Smooth muscle cell (in vitro differentiated cells): ENCODE results near the gene GID8. TPM values are rescaled to one million over a fixed set of nuclear protein-coding genes. Genes with fewer than 3 reads are reported as not detected.

ENCODE experiments used
- DNase-seq: peaks from one replicate; lab custom pipeline; 2025; ENCODE audit not compliant: unreplicated experiment; lab: John Stamatoyannopoulos, UW
- H2AFZ ChIP-seq: fragments of 200-600 bp; sonication (generic); 2 replicates; pipeline ENCODE4 v1.6.0; 2016; ENCODE audit warnings: antibody characterized with exemption, low read depth, mild to moderate bottlenecking
- H3F3A ChIP-seq: fragments of 200-600 bp; sonication (generic); 2 replicates; pipeline ENCODE4 v1.6.0; 2017; ENCODE audit warnings: antibody characterized with exemption, low read depth
- H3K27ac ChIP-seq: fragments of 200-600 bp; sonication (generic); 2 replicates; pipeline ENCODE4 v1.5.1; 2016; ENCODE audit warnings: low read depth, mild to moderate bottlenecking
- H3K27me3 ChIP-seq: fragments of 200-600 bp; sonication (generic); 2 replicates; pipeline ENCODE4 v1.6.1; 2016; ENCODE audit warnings: low read depth, mild to moderate bottlenecking
- H3K36me3 ChIP-seq: fragments of 200-600 bp; sonication (generic); 2 replicates; pipeline ENCODE4 v1.5.1; 2016; ENCODE audit warnings: low read depth
- H3K4me1 ChIP-seq: fragments of 200-600 bp; sonication (generic); 2 replicates; pipeline ENCODE4 v1.5.1; 2016; ENCODE audit warnings: low read depth
- H3K4me2 ChIP-seq: fragments of 200-600 bp; sonication (generic); 2 replicates; pipeline ENCODE4 v1.6.0; 2016; ENCODE audit warnings: mild to moderate bottlenecking
- H3K4me3 ChIP-seq: fragments of 200-600 bp; sonication (generic); 2 replicates; pipeline ENCODE4 v1.5.1; 2016; ENCODE audit warnings: mild to moderate bottlenecking
- H3K79me2 ChIP-seq: fragments of 200-600 bp; sonication (generic); 2 replicates; pipeline ENCODE4 v1.6.0; 2016; ENCODE audit warnings: low read depth, mild to moderate bottlenecking
- H3K9ac ChIP-seq: fragments of 200-600 bp; sonication (generic); 2 replicates; pipeline ENCODE4 v1.6.0; 2016; ENCODE audit warnings: low read depth
- H3K9me3 ChIP-seq: fragments of 200-600 bp; sonication (generic); replicated peaks from 2 replicates; pipeline ENCODE4 v1.5.1; 2016; ENCODE audit warnings: low read depth
- H4K20me1 ChIP-seq: fragments of 200-600 bp; sonication (generic); 2 replicates; pipeline ENCODE4 v1.6.0; 2016; ENCODE audit warnings: low read depth
- WGBS: methylation state at CpG from one replicate; pipeline ENCODE4 v1.1.7; 2016; ENCODE audit warnings: low lambda C conversion rate; 5-methylcytosine and 5-hydroxymethylcytosine counted together
- polyA plus RNA-seq: library from polyadenylated mRNA; unstranded; fragments of >200 nt; fragmentation: Nextera tagmentation; extraction: Ambion mirVana; gene quantifications from 2 replicates; pipeline ENCODE4 v1.2.1, GENCODE V29; 2016
- total RNA-seq: library from RNA; depleted of rRNA; stranded (reverse); fragments of >200 nt; gene quantifications from 2 replicates; pipeline ENCODE4 v1.2.3, GENCODE V29; 2014
- TF ChIP-seq, protein P1 (sequence below): fragments of 200-600 bp; sonication (generic); IDR thresholded peaks from 2 replicates; pipeline ENCODE4 v1.5.1; 2017; ENCODE audit warnings: borderline replicate concordance, mild to moderate bottlenecking, antibody characterized with exemption; ENCODE audit not compliant: insufficient read depth, poor library complexity, severe bottlenecking

Gene GID8
- total and polyA plus RNA-seq, 2 experiments from 2014 or later = 13.9 to 23.5 TPM

DNA sequence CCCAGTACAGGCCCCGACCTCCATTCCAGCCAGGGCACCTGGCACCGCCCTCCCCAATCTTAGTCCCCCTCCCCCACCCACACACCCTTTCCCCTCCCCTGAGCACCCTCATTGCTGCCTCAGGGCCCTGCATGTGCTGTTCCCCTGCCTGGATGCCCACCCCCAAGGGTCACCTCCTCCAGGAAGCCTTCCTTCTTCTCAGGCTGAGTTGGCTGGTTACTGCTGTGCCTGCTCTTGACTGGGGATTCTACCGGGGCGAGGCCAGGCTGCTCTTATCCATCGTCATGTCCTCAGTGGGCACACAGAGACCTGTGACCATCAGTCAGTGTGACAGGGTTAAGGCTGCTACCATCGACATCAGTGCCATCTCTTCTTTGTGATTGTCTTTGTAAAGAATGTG lies 45.3 kb downstream of the GID8 start:
- no peaks in the 10 kb centered on the region for H3K9me3 ChIP-seq
- DNase-seq = no peak
- H3K79me2 ChIP-seq = no peaks in the 10 kb centered on the region
- H3K27me3 ChIP-seq = peaks cover 27% of the 10 kb centered on the region
- H4K20me1 ChIP-seq = no peaks in the 10 kb centered on the region
- no peak overlapping the region for H3K4me3 ChIP-seq
- no peak overlapping the region for H3K4me2 ChIP-seq
- no peak overlapping the region for H2AFZ ChIP-seq
- no peak overlapping the region for H3K27ac ChIP-seq
- 93% methylated on average over 4 of the region's 6 CpGs for WGBS
- no peaks in the 10 kb centered on the region for H3K36me3 ChIP-seq
- no peaks in the 10 kb centered on the region for H3K4me1 ChIP-seq
- TF ChIP-seq, protein P1, sequence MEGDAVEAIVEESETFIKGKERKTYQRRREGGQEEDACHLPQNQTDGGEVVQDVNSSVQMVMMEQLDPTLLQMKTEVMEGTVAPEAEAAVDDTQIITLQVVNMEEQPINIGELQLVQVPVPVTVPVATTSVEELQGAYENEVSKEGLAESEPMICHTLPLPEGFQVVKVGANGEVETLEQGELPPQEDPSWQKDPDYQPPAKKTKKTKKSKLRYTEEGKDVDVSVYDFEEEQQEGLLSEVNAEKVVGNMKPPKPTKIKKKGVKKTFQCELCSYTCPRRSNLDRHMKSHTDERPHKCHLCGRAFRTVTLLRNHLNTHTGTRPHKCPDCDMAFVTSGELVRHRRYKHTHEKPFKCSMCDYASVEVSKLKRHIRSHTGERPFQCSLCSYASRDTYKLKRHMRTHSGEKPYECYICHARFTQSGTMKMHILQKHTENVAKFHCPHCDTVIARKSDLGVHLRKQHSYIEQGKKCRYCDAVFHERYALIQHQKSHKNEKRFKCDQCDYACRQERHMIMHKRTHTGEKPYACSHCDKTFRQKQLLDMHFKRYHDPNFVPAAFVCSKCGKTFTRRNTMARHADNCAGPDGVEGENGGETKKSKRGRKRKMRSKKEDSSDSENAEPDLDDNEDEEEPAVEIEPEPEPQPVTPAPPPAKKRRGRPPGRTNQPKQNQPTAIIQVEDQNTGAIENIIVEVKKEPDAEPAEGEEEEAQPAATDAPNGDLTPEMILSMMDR = no peak
- no peaks in the 10 kb centered on the region for H3F3A ChIP-seq
- H3K9ac ChIP-seq = no peak overlapping the region

- H3K4me1 ChIP-seq = no peaks in the 10 kb centered on the region
- 84% methylated on average over 18 of the region's 18 CpGs for WGBS
- H3K9ac ChIP-seq = no peak overlapping the region
- peaks cover 22% of the 10 kb centered on the region for H3K27me3 ChIP-seq
- no peak overlapping the region for H3K27ac ChIP-seq
- no peak overlapping the region for H3K4me3 ChIP-seq
- no peaks in the 10 kb centered on the region for H3K79me2 ChIP-seq
- H4K20me1 ChIP-seq = no peaks in the 10 kb centered on the region
- H3K9me3 ChIP-seq = no peaks in the 10 kb centered on the region
- H3K36me3 ChIP-seq = no peaks in the 10 kb centered on the region
- no peak overlapping the region for H3K4me2 ChIP-seq
- no peak for DNase-seq
- no peak overlapping the region for H2AFZ ChIP-seq
- no peaks in the 10 kb centered on the region for H3F3A ChIP-seq
- TF ChIP-seq, protein P1 = no peak
Measured at GRCh38 chr20:62984666-62985443, 46.9 kb downstream of the GID8 start.

GRCh38 chr20:62985444-62985778 lies 47.5 kb downstream of the GID8 start:
- TF ChIP-seq, protein P1 = no peak
- no peak overlapping the region for H2AFZ ChIP-seq
- H3K27ac ChIP-seq = no peak overlapping the region
- no peaks in the 10 kb centered on the region for H3K4me1 ChIP-seq
- peaks cover 20% of the 10 kb centered on the region for H3K27me3 ChIP-seq
- no peak overlapping the region for H3K4me3 ChIP-seq
- H3F3A ChIP-seq = no peaks in the 10 kb centered on the region
- DNase-seq = no peak
- H3K79me2 ChIP-seq = no peaks in the 10 kb centered on the region
- H3K9ac ChIP-seq = no peak overlapping the region
- no peaks in the 10 kb centered on the region for H3K36me3 ChIP-seq
- H3K9me3 ChIP-seq = no peaks in the 10 kb centered on the region
- 83% methylated on average over 14 of the region's 14 CpGs for WGBS
- H3K4me2 ChIP-seq = no peak overlapping the region
- no peaks in the 10 kb centered on the region for H4K20me1 ChIP-seq

GRCh38 chr20:62986257-62986800 lies 48.4 kb downstream of the GID8 start:
- Histone ChIP-seq H2AFZ (no peak overlapping the region), H3K4me1 (no peaks in the 10 kb centered on the region), H3K36me3 (no peaks in the 10 kb centered on the region), H3K79me2 (no peaks in the 10 kb centered on the region), H3K9ac (no peak overlapping the region), H3K27me3 (peaks cover 22% of the 10 kb centered on the region), H3K4me3 (no peak overlapping the region), H3K27ac (no peak overlapping the region), H3F3A (no peaks in the 10 kb centered on the region), H4K20me1 (no peaks in the 10 kb centered on the region), H3K4me2 (no peak overlapping the region), H3K9me3 (no peaks in the 10 kb centered on the region)
- TF ChIP-seq, protein P1 = no peak
- 79% methylated on average over 2 of the region's 6 CpGs for WGBS
- no peak for DNase-seq
